Osteoblast (primary cell): ENCODE measurements around the gene WDR45B. TPM values are rescaled to one million over a fixed set of nuclear protein-coding genes. Genes with fewer than 3 reads are reported as not detected.
A peak's percentile ranks its signal among the peaks of the same experiment; 100 is the strongest.

ENCODE experiments used
- DNase-seq: peaks from one replicate; pipeline ENCODE4 v3.0.0; 2011; ENCODE audit warnings: low spot score, mixed read lengths; ENCODE audit not compliant: insufficient read length; ENCODE audit errors: missing footprints
- H2AFZ ChIP-seq: 2 replicates; pipeline ENCODE4 v1.6.0; 2011; ENCODE audit warnings: mild to moderate bottlenecking, low read length
- H3K27ac ChIP-seq: 2 replicates; pipeline ENCODE4 v1.5.1; 2011; ENCODE audit warnings: mild to moderate bottlenecking, low read depth, low read length, moderate library complexity
- H3K27me3 ChIP-seq: 2 replicates; pipeline ENCODE4 v1.6.0; 2012; ENCODE audit warnings: mild to moderate bottlenecking, control low read depth, inconsistent platforms, low read length, moderate library complexity; ENCODE audit not compliant: insufficient read depth
- H3K36me3 ChIP-seq: 2 replicates; pipeline ENCODE4 v1.5.1; 2011; ENCODE audit warnings: mild to moderate bottlenecking, low read length, control low read depth, moderate library complexity; ENCODE audit not compliant: insufficient read depth
- H3K4me1 ChIP-seq: 2 replicates; pipeline ENCODE4 v1.5.1; 2011; ENCODE audit warnings: mild to moderate bottlenecking, low read length, control low read depth, moderate library complexity; ENCODE audit not compliant: insufficient read depth
- H3K4me2 ChIP-seq: 2 replicates; pipeline ENCODE4 v1.6.0; 2011; ENCODE audit warnings: mild to moderate bottlenecking, low read length; ENCODE audit not compliant: insufficient read depth
- H3K4me3 ChIP-seq: fragments of 200-600 bp; sonication (generic); 3 replicates; pipeline ENCODE4 v1.5.1; 2012; ENCODE audit warnings: mild to moderate bottlenecking, low read length, inconsistent platforms; ENCODE audit not compliant: insufficient read depth
- H3K79me2 ChIP-seq: 2 replicates; pipeline ENCODE4 v1.6.0; 2012; ENCODE audit warnings: mild to moderate bottlenecking, low read length, control low read depth, inconsistent platforms; ENCODE audit not compliant: insufficient read depth
- H3K9me3 ChIP-seq: 2 replicates; pipeline ENCODE4 v1.5.1; 2011; ENCODE audit warnings: low read depth, low read length, control low read depth
- H4K20me1 ChIP-seq: 2 replicates; pipeline ENCODE4 v1.6.0; 2012; ENCODE audit warnings: mild to moderate bottlenecking, low read length, control low read depth; ENCODE audit not compliant: insufficient read depth
- total RNA-seq: library from RNA; depleted of rRNA; stranded (reverse); fragments of >200 nt; gene quantifications from 2 replicates; pipeline ENCODE4 v1.2.3, GENCODE V29; 2012
- TF ChIP-seq, protein P1 (sequence below): IDR thresholded peaks from 2 replicates; pipeline ENCODE4 v1.5.1; 2011; ENCODE audit warnings: mild to moderate bottlenecking, low read depth, low read length, moderate library complexity; ENCODE audit errors: extremely low read depth

The WDR45B gene
- total RNA-seq, 1 donor: 66.2 TPM

DNA sequence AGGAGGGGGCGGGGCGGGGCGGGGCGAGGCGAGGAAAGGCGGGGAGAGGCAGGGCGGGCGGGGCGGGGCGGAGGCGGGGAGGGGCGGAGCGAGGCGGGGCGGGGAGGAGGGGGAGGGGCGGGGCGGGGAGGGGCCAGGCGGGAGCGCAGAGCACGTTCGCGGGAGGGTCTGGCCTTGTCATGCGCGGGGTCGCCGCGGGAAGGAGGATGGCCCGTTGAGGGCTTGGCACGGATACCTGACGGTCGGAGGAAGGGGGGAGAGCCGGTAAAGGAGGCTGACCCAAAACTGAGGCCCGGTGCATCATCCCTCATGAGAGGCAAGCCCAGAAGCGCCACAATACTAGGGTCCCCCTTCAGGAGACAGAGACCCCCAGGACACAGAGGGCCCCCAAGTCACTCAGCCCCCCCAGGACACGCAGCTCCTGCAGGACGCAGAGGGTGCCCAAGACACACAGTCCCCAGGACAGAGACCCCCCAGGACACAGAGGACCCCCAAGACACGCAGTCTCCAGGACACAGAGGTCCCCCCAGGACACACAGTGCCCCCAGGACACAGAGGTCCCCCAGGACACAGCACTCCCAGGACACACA is 593 bp upstream of the WDR45B start:
- no peaks in the 10 kb centered on the region for H3K27me3 ChIP-seq
- peak overlapping the region; percentile 77 for H2AFZ ChIP-seq
- peaks cover 8% of the 10 kb centered on the region for H3K36me3 ChIP-seq
- peaks cover 10% of the 10 kb centered on the region for H3K4me1 ChIP-seq
- DNase-seq: peak; percentile 85
- H3K79me2 ChIP-seq: peaks cover 41% of the 10 kb centered on the region
- H3K4me3 ChIP-seq: peak overlapping the region; percentile 59
- TF ChIP-seq, protein P1, sequence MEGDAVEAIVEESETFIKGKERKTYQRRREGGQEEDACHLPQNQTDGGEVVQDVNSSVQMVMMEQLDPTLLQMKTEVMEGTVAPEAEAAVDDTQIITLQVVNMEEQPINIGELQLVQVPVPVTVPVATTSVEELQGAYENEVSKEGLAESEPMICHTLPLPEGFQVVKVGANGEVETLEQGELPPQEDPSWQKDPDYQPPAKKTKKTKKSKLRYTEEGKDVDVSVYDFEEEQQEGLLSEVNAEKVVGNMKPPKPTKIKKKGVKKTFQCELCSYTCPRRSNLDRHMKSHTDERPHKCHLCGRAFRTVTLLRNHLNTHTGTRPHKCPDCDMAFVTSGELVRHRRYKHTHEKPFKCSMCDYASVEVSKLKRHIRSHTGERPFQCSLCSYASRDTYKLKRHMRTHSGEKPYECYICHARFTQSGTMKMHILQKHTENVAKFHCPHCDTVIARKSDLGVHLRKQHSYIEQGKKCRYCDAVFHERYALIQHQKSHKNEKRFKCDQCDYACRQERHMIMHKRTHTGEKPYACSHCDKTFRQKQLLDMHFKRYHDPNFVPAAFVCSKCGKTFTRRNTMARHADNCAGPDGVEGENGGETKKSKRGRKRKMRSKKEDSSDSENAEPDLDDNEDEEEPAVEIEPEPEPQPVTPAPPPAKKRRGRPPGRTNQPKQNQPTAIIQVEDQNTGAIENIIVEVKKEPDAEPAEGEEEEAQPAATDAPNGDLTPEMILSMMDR: no peak
- H3K4me2 ChIP-seq: peak overlapping the region; percentile 73
- no peaks in the 10 kb centered on the region for H3K9me3 ChIP-seq
- H3K27ac ChIP-seq: no peak overlapping the region
- peaks cover 38% of the 10 kb centered on the region for H4K20me1 ChIP-seq

- Histone ChIP-seq H3K36me3 (peaks cover 18% of the 10 kb centered on the region), H3K79me2 (peaks cover 51% of the 10 kb centered on the region), H2AFZ (no peak overlapping the region), H4K20me1 (peaks cover 42% of the 10 kb centered on the region), H3K9me3 (no peaks in the 10 kb centered on the region), H3K4me1 (peaks cover 10% of the 10 kb centered on the region), H3K27ac (peak overlapping the region; percentile 90), H3K4me2 (peak overlapping the region; percentile 95), H3K27me3 (no peaks in the 10 kb centered on the region), H3K4me3 (peak overlapping the region; percentile 95)
- DNase-seq: peak; percentile 94
- TF ChIP-seq, protein P1: no peak
These were observed 565 bp downstream of the WDR45B start for GRCh38 chr17:82647593-82648164.

DNA sequence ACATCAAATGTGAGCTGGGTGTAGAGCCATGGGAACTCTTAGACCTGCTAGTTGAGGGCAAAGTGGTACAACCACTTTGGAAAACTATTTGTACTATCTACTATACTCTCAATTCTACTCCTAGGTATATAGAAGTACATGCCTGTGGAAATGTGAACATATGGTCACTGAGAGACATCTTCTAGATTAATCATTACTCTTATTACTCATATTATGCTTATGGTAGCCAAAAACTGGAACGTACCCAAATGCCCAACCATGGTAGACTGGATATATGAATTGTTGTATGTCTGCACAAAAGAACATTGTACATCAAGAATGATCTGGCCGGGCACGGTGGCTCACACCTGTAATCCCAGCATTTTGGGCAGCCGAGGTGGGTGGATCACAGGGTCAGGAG is 2.7 kb downstream of the WDR45B start:
- no peaks in the 10 kb centered on the region for H3K9me3 ChIP-seq
- H3K27me3 ChIP-seq: no peaks in the 10 kb centered on the region
- TF ChIP-seq, protein P1: no peak
- H2AFZ ChIP-seq: no peak overlapping the region
- H3K4me1 ChIP-seq: peaks cover 10% of the 10 kb centered on the region
- no peak overlapping the region for H3K4me3 ChIP-seq
- H4K20me1 ChIP-seq: peaks cover 55% of the 10 kb centered on the region
- H3K27ac ChIP-seq: no peak overlapping the region
- peak; percentile 93 for DNase-seq
- peaks cover 29% of the 10 kb centered on the region for H3K36me3 ChIP-seq
- no peak overlapping the region for H3K4me2 ChIP-seq
- H3K79me2 ChIP-seq: peaks cover 73% of the 10 kb centered on the region

DNA sequence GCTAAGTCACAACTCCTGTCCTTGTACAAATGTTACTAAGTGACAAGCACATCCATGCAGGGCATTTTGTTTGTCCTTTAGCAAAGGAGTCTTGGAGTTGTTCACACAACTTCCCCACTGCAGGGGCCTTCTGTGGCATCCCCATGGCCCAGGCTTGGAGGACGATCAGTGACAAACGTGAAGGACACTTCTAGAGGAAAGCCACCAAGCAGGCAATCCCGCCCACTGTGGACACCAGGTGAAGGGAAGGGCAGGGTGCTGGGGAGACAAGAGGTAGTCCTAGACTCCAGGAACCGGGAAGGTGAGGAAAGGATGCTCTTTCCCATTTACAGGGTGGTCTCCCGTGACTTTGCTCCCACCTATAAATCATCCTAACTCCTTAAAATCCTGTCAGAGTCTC is 4.1 kb downstream of the WDR45B start:
- Histone ChIP-seq H3K4me3 (no peak overlapping the region), H3K79me2 (peaks cover 86% of the 10 kb centered on the region), H4K20me1 (peaks cover 62% of the 10 kb centered on the region), H3K27me3 (no peaks in the 10 kb centered on the region), H3K27ac (no peak overlapping the region), H3K4me2 (no peak overlapping the region), H3K4me1 (peaks cover 10% of the 10 kb centered on the region), H3K9me3 (no peaks in the 10 kb centered on the region), H3K36me3 (peaks cover 33% of the 10 kb centered on the region), H2AFZ (no peak overlapping the region)
- DNase-seq: peak; percentile 68
- TF ChIP-seq, protein P1: no peak
